ENCODE measurements around the gene DBT. TPM values are rescaled to one million over a fixed set of nuclear protein-coding genes. Genes with fewer than 3 reads are reported as not detected.
"Not testable (repeated sequence)": the region's sequence is repeated elsewhere in the genome, so short reads cannot be mapped to it uniquely, and the experiment has no call there.

The DBT gene
- total RNA-seq = 2.3 TPM

GRCh38 chr1:100249537-100250257, at the start of gene DBT:
DBT (minus strand) TSS chr1:100249834; CDS start chr1:100249820, 14 bp downstream.
- TF ChIP-seq, protein P1, sequence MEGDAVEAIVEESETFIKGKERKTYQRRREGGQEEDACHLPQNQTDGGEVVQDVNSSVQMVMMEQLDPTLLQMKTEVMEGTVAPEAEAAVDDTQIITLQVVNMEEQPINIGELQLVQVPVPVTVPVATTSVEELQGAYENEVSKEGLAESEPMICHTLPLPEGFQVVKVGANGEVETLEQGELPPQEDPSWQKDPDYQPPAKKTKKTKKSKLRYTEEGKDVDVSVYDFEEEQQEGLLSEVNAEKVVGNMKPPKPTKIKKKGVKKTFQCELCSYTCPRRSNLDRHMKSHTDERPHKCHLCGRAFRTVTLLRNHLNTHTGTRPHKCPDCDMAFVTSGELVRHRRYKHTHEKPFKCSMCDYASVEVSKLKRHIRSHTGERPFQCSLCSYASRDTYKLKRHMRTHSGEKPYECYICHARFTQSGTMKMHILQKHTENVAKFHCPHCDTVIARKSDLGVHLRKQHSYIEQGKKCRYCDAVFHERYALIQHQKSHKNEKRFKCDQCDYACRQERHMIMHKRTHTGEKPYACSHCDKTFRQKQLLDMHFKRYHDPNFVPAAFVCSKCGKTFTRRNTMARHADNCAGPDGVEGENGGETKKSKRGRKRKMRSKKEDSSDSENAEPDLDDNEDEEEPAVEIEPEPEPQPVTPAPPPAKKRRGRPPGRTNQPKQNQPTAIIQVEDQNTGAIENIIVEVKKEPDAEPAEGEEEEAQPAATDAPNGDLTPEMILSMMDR (IDR thresholded peaks at IDR 0.05) = no peak
- no peaks in the 10 kb centered on the region for H3K4me1 ChIP-seq
- DNase-seq (ENCODE audit: low spot score in 2 of 2) = peak; percentile 86 to 98
- no peaks in the 10 kb centered on the region for H3K27me3 ChIP-seq
- H3K36me3 ChIP-seq = no peaks in the 10 kb centered on the region
- peak within 1 kb of the TSS; percentile 57 to 85 for H3K4me3 ChIP-seq
- intact Hi-C loops (cut with DNase I) = loop anchor here (1.0 to 5.0 kb wide), 6 partner anchors 17 to 645 kb away; partner anchors contain the start of genes CDC14A, EXTL2, RTCA and SASS6
- peak within 1 kb of the TSS; percentile 85 to 86 for H3K27ac ChIP-seq
- H3K9me3 ChIP-seq = no peaks in the 10 kb centered on the region

GRCh38 chr1:100298512-100298911, 48.9 kb upstream of the DBT start:
- Histone ChIP-seq H3K4me1 (no peaks in the 10 kb centered on the region), H3K27ac (no peak overlapping the region), H3K36me3 (no peaks in the 10 kb centered on the region), H3K9me3 (no peaks in the 10 kb centered on the region), H3K4me3 (no peak overlapping the region), H3K27me3 (no peaks in the 10 kb centered on the region)
- intact Hi-C loops (cut with DNase I) = no loop called here
- TF ChIP-seq, protein P1 (IDR thresholded peaks at IDR 0.05) = no peak
- no peak for DNase-seq (ENCODE audit: low spot score in 2 of 2)

- H3K4me3 ChIP-seq; H3K9me3 ChIP-seq; intact Hi-C loops (cut with DNase I); H3K4me1 ChIP-seq; H3K27ac ChIP-seq; DNase-seq (ENCODE audit: low spot score in 2 of 2); H3K27me3 ChIP-seq: not testable (repeated sequence)
- peaks cover 5 to 13% of the 10 kb centered on the region in 2 donors for H3K36me3 ChIP-seq
Measured at GRCh38 chr1:100296997-100297396, 47.4 kb upstream of the DBT start.

- intact Hi-C loops (cut with DNase I) = no loop called here
- Histone ChIP-seq H3K36me3 (peaks cover 11 to 22% of the 10 kb centered on the region in 2 donors), H3K9me3 (no peaks in the 10 kb centered on the region), H3K27me3 (no peaks in the 10 kb centered on the region), H3K27ac (no peak overlapping the region), H3K4me1 (no peaks in the 10 kb centered on the region), H3K4me3 (no peak overlapping the region)
- TF ChIP-seq, protein P1 (IDR thresholded peaks at IDR 0.05) = no peak
- no peak for DNase-seq (ENCODE audit: low spot score in 2 of 2)
Measured at GRCh38 chr1:100296140-100296539, 46.5 kb upstream of the DBT start.

DNA sequence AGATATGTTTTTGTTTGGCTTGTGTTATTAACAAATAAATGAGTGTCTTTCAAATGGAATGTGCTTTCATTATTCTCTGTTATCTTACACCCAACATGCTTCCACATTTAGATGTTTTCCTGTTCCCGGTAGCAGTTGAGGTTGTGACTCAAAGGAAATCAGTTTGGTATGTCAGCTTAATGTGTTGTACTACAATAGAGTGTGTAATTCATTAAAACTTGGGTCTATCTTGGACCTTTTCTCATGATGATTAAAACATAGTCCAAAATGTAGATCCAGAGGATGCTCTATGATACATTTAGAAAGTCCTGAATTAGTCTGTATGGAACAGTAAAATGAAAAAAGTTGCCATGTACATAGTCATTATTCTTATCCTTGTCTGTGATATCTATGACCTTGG, 43.1 kb upstream of the DBT start:
- Histone ChIP-seq H3K27me3 (no peaks in the 10 kb centered on the region), H3K27ac (no peak overlapping the region), H3K4me3 (no peak overlapping the region), H3K9me3 (no peaks in the 10 kb centered on the region), H3K36me3 (peaks cover 16 to 49% of the 10 kb centered on the region in 2 donors), H3K4me1 (no peaks in the 10 kb centered on the region)
- TF ChIP-seq, protein P1 (IDR thresholded peaks at IDR 0.05) = no peak
- intact Hi-C loops (cut with DNase I) = no loop called here
- DNase-seq (ENCODE audit: low spot score in 2 of 2) = no peak

DNA sequence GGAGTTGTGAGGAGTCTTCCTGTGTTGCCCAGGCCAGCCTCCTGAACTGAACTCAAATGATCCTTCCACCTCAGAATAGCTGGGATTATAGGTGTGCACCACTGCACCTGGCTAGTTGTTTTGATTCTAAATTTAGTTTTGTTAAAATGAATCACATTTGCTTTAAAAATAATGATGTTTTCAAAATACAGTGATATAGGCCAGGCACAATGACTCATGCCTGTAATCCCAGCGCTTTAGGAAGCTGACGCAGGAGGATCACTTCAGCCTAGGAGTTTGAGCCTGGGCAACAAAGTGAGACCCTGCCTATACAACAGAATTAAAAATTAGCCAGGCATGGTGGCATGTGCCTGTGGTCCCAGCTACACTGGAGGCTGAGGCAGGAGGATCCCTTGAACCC, 40.7 kb upstream of the DBT start:
- Histone ChIP-seq H3K27me3 (no peaks in the 10 kb centered on the region), H3K36me3 (peaks cover 39 to 70% of the 10 kb centered on the region in 2 donors), H3K4me3 (no peak overlapping the region), H3K4me1 (no peaks in the 10 kb centered on the region), H3K27ac (no peak overlapping the region), H3K9me3 (no peaks in the 10 kb centered on the region)
- no peak for DNase-seq (ENCODE audit: low spot score in 2 of 2)
- TF ChIP-seq, protein P1 (IDR thresholded peaks at IDR 0.05) = no peak
- intact Hi-C loops (cut with DNase I) = no loop called here
